Astrocyte of the hippocampus (primary cell): ENCODE measurements around the gene ERC1.
"Not testable (repeated sequence)": the region's sequence is repeated elsewhere in the genome, so short reads cannot be mapped to it uniquely, and the experiment has no call there.

Experiments used
- DNase-seq: peaks from one replicate; pipeline ENCODE4 v3.0.0; 2011; ENCODE audit warnings: low read depth, low spot score

The ERC1 gene

DNA sequence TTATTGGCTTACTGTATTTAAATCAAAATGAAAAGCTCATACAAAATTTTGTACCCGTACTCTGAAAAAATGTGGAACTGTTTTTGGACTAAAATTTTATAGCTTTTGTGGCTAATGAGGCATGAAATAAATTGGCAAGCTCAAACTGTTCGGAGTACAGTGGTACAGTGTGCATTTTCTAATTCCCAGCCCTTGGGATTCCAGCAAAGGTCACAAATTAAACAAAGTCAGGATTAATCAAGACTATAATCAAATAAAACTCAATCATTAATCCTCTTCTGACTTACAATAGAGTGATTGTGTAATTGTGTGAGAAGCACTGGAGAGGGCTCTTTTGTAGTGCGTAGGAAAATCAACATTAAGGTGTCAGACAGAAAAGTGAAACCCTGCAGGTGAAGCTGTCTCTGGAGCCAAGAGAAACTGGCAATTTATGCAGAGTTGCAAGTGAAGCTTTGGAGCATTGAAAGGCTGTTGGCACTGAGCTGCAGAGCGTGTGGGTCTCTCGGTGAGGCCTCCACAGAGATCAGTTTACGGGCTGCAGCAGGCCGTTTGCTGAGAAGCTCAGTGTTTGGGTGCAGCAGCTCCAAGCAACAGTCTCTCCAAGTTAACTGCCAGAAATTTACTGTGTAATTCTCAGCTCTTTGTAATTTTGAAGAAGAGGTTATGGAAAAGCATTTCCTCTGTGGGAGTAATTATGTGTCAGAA lies 327.5 kb downstream of the ERC1 start:
- DNase-seq, result peak; percentile 70

DNA sequence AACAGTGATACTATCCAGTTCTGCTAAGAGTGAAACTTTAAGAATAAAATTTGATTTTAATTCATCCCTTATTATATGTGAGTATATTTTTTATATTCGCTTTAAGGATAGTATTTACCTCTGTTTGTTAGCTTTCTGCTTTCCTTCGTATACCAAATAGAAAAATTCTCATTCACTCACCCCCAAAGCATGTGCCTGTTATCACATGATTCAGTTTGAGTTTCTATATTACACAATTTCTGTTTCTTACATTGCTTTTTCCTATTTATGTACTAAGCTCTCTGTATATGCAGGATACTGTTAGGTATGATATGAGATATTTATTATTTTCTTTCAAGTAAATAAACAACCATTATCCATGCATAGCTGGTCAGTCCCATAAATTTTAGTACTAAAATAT lies 328.2 kb downstream of the ERC1 start:
- no peak for DNase-seq

GRCh38 chr12:1320021-1320420 lies 329.0 kb downstream of the ERC1 start:
- DNase-seq, result no peak

- no peak for DNase-seq
Measured at GRCh38 chr12:1322821-1323220, 331.8 kb downstream of the ERC1 start.

DNA sequence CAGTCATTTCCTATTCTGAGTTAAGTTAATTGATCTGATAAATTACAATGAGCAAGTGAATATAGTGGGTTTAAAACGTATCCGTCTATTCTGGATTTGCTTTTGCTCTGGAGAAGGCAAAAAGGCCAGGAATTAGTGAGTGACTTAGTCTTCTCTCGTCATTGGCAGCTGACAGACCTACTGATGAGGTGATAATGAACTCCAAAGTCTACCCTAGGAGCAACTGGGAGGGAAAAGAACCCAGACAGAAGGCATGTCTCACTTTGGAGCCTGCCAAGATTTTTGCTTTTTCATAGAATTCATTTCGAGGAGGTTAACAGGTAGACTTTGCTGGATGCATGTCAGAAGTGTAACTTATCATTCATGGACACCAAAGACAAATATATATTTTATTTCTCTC lies 333.1 kb downstream of the ERC1 start:
- DNase-seq, result no peak

DNA sequence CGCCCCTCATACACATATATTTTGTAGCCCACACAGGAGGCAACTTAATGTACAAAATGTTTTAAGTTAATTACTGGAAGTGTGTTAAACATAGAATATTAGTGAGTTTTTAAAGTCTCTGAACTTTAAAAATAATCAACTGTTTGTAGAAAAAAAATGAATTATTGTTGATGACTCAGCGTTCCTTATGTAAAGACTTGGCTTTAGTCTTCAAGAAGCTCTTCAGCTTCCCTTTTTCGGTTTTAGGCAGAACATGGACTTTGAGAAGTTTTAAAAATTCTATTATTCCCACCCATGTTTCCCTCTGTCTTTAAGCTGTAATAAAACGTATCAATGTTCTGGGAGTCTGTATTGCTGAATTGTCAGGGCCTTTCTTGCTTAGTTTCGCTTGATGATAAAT lies 333.9 kb downstream of the ERC1 start:
- DNase-seq, result no peak

DNA sequence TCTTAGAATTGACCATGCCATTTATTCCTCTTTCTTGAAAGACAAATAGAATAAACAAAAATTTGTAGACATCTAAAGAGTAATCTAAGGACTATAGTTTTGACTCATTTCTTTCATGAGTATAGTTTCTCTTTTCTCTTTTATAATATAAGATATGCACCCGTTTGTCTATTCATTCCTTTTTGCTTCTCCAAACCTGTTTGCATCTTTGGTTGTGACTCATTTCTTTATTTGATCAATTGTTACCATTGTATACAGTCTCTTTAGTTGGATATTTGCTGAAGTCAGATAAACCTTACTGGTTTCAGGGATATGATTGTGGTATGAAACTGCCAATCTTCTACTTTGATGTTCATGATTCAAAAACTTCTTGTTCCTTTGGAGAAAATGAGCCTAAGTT lies 334.6 kb downstream of the ERC1 start:
- no peak for DNase-seq

DNA sequence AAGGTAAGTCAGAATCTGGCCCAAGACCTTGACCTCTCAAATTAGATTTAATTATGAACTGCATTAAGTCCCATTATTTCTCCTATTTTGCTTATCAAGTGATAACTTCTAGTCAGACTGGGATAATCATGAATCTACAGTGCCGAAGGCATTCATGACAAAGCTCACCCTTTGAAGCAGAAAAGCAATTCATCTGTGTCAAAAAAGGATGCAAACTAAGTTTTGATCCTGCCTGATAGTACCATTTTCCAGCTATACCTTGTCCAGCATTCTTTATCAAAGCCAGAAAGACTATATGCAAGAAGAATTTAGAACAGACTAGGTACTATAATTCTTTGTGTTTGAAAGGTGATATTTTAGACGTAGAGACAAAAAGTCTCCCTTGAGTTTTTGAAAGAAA lies 335.2 kb downstream of the ERC1 start:
- DNase-seq, result no peak

DNA sequence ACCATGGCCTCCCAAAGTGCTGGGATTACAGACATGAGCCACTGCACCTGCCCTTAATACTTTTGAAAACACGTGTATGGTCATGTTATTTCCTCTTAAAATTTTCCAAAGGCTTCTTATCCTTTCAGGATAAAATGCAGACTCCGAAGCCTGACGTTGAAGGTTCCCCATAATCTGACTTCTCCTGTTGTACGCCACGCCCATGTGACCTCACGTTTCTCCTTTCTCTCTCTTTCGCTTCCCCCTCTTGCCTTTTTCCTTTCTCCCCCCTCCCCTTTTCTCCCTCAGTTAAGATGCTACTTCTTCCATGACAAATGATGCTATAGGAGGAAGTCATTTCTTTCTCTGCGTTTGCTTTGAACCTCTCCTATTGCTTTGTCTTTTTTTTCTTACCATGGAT lies 337.4 kb downstream of the ERC1 start:
- no peak for DNase-seq

- no peak for DNase-seq
Measured at GRCh38 chr12:1329784-1330476, 338.9 kb downstream of the ERC1 start.

DNA sequence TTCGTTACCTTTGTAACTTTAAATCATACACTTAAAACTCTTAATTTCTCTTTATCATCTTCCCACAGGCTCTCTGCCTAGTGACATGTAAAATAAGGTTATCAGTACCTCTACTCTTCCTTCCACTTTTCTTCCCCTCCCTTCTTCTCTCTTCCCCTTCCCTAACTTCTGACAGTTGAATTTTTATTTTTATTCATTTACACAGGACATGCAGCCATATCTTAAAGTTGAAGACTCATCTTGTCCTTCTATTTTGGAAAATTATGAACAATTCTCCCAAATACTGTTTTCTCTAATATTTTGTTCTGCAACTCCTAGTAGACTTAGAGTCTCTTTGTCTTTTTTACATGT lies 339.4 kb downstream of the ERC1 start:
- no peak for DNase-seq

- DNase-seq, result peak; percentile 62
Measured at GRCh38 chr12:1332327-1332726, 341.3 kb downstream of the ERC1 start.

DNA sequence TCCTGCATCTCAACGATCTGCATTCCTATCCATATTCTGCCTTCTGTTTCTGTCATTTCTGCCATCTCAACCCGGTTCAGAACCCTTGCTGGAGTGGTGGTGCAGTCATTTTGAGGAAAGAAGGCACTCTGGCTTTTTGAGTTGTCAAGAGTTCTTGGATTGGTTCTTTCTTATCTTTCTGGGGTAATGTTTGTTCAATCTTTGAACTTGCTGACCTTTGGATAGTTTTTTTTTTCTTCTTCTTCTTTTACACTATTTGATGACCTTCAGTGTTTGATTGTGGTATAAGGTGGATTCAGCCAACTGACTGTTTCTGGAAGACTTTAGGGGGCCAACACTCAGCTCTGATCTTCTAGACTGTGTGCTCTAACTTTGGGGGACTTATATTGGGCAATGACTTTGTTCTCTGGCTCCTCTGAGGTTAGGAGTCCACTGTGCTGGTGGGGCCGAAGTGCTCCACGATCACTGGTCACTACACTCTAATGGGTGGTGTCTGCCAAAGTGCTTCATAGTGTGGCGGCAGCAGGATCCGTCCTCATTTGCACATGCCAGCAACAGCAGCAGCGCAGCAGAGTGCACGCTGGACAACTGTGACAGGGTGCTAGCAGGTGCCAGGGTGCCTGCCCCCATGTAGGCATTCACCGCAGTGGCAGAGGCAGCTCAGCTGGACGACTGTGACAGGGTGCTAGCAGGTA lies 347.6 kb downstream of the ERC1 start:
- no peak for DNase-seq

- not testable (repeated sequence) for DNase-seq
Measured at GRCh38 chr12:1339178-1339541, 348.1 kb downstream of the ERC1 start.

DNA sequence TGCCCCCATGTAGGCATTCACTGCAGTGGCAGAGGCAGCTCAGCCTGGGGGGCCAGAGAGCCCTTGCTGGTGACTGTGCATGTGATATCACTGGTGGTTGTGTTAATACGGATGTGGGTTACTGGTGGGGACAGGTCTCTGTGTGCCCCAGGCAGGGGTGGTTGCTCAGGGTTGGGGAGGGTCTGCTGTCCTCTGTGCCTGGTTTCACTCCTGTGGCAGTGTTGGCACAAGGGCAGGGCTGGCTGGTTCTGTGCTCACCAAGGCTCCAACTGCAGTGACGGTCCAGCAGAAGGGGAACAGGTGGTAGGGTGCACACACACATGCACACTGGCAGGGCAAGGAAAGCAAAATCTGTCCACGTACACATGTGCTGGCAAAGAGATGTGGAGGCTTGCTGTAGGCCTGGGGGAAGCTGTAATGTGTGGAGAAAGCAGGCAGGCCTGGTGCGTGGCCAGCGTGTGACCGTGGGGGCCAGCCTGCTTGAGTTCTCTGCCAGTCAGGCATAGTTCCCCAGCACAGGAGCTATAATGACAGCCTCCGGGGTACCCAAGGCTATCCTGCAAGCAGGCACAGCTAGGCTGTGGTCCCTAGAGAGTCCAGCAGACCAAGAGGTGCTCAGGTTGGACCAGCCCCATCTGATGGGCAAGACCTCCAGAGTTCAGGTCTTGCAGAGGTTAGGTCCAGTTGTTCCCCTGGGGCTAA lies 348.7 kb downstream of the ERC1 start:
- DNase-seq, result no peak

- not testable (repeated sequence) for DNase-seq
Measured at GRCh38 chr12:1341270-1341669, 350.2 kb downstream of the ERC1 start.

GRCh38 chr12:1343422-1343821 lies 352.4 kb downstream of the ERC1 start:
- DNase-seq, result no peak

DNA sequence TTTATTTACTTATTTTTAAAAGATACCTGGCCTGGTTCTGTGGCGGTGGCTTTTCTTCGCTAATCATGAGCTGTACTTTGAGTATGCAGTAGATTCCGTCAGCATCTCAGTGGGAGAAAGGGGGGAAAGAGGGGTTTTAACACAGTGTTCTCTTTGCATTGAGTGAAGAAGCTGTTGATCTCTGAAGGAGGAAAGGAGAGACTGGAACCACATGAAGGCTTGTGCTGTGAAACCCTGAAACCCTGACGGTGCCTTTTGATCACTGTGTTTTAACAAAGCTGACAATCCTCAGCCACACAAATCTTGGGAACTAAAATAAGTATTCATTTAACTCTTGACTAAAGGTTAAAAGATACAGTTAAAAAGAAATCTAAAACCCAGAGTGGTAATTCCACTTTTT lies 353.2 kb downstream of the ERC1 start:
- no peak for DNase-seq

DNA sequence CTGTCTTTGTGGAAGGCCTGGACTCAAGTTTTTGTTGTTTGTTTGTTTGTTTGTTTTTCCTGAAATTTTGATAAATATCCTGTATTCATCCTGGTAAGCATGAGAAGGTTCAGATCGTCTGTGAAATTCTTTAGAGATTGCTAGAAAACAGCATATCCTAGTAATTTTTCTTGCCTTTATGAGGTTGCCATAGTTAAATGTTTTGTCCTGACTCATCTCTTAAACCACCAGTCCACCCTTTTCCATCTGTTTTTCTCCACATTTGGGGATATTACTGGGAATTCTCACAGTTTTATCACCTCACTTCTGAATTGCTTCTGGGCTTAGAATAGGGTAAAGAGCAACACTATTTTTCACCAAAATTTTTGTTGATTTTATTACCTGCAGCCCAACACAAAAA lies 355.1 kb downstream of the ERC1 start:
- DNase-seq, result no peak

- DNase-seq, result no peak
Measured at GRCh38 chr12:1347294-1347693, 356.3 kb downstream of the ERC1 start.

DNA sequence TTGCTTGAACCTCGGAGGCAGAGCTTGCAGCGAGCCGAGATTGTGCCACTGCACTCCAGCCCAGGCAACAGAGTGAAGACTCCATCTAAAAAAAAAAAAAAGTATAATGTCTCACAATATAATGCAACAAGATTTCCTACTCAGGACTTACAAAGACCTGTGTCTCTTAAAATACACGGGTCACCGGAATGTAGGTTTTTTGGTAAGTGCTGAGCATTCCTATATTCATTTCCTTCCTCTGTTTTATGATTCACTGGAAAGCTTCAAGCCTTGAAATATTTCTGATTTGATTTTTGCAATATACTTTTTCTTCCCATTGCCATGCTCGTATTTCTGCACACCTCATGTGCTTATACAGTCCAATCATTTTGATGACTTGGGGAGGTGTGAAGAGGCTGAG lies 357.6 kb downstream of the ERC1 start:
- no peak for DNase-seq
